Retinal pigment epithelial cell (primary cell): ENCODE results near the gene LRRC14B.

Experiments used
- DNase-seq: peaks from one replicate; pipeline ENCODE4 v3.0.0-alpha.2; 2010; ENCODE audit warnings: low read depth
- H3K4me3 ChIP-seq: 2 replicates; pipeline ENCODE4 v1.5.1; 2011; ENCODE audit warnings: mild to moderate bottlenecking, low read length, control low read depth, moderate library complexity
- CTCF ChIP-seq: conservative IDR thresholded peaks from 2 replicates; pipeline ENCODE4 v1.5.1; 2011; ENCODE audit warnings: low read depth, low read length, control low read depth, inconsistent platforms

Gene LRRC14B

GRCh38 chr5:160173-160510 is 31.2 kb upstream of the LRRC14B start:
- H3K4me3 ChIP-seq: no peak overlapping the region
- DNase-seq: no peak
- TF ChIP-seq CTCF: no peak

GRCh38 chr5:160921-161802 is 30.1 kb upstream of the LRRC14B start:
- no peak for DNase-seq
- no peak for TF ChIP-seq CTCF
- no peak overlapping the region for H3K4me3 ChIP-seq

- TF ChIP-seq CTCF: no peak
- DNase-seq: no peak
- no peak overlapping the region for H3K4me3 ChIP-seq
These were observed 29.5 kb upstream of the LRRC14B start for GRCh38 chr5:161803-162110.

GRCh38 chr5:162190-162564 is 29.1 kb upstream of the LRRC14B start:
- TF ChIP-seq CTCF: no peak
- H3K4me3 ChIP-seq: no peak overlapping the region
- DNase-seq: no peak

- DNase-seq: no peak
- no peak for TF ChIP-seq CTCF
- no peak overlapping the region for H3K4me3 ChIP-seq
These were observed 28.5 kb upstream of the LRRC14B start for GRCh38 chr5:162565-163337.

DNA sequence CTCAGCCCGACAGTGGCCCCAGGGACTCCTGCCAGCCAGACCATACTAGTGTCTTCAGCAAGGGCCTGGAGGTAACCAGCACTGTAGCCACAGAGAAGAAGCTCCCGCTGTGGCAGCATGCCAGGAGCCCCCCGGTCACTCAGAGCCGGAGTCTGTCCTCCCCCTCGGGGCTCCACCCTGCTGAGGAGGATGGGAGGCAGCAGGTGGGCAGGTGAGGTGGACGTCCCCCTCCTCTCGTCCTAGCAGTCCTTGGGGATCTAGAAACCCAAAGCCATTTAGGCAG is 28.0 kb upstream of the LRRC14B start:
- no peak for TF ChIP-seq CTCF
- no peak for DNase-seq

GRCh38 chr5:163841-164240 is 27.5 kb upstream of the LRRC14B start:
- no peak overlapping the region for H3K4me3 ChIP-seq
- no peak for TF ChIP-seq CTCF
- no peak for DNase-seq

More for the DNA sequence above, 28.0 kb upstream of the LRRC14B start:
- no peak overlapping the region for H3K4me3 ChIP-seq
